ENCODE results near the gene MRPS9.

GRCh38 chr2:105072039-105072438 lies 34.2 kb downstream of the MRPS9 start:
- TF ChIP-seq CTCF (IDR thresholded peaks at IDR 0.05) (no peak), POLR2A (IDR thresholded peaks at IDR 0.05) (no peak)

All from right lobe of liver (tissue), 4 donors.